HG02870 (cell line): Measurements from ENCODE around the gene TRIM65.
"Not testable (repeated sequence)": the region's sequence is repeated elsewhere in the genome, so short reads cannot be mapped to it uniquely, and the experiment has no call there.

Experiments used
- ATAC-seq: cut with Tn5 transposase; IDR thresholded peaks from one replicate; pipeline ENCODE4 v1.9.1; 2021; ENCODE audit warnings: mild to moderate bottlenecking, moderate library complexity; ENCODE audit not compliant: unreplicated experiment

TRIM65 gene

GRCh38 chr17:75897160-75898019 is 639 bp upstream of the TRIM65 start:
- ATAC-seq, result no peak

GRCh38 chr17:75895370-75896155 is 1.2 kb downstream of the TRIM65 start:
- no peak for ATAC-seq

- ATAC-seq, result no peak
These were observed 2.6 kb downstream of the TRIM65 start for GRCh38 chr17:75894049-75894733.

DNA sequence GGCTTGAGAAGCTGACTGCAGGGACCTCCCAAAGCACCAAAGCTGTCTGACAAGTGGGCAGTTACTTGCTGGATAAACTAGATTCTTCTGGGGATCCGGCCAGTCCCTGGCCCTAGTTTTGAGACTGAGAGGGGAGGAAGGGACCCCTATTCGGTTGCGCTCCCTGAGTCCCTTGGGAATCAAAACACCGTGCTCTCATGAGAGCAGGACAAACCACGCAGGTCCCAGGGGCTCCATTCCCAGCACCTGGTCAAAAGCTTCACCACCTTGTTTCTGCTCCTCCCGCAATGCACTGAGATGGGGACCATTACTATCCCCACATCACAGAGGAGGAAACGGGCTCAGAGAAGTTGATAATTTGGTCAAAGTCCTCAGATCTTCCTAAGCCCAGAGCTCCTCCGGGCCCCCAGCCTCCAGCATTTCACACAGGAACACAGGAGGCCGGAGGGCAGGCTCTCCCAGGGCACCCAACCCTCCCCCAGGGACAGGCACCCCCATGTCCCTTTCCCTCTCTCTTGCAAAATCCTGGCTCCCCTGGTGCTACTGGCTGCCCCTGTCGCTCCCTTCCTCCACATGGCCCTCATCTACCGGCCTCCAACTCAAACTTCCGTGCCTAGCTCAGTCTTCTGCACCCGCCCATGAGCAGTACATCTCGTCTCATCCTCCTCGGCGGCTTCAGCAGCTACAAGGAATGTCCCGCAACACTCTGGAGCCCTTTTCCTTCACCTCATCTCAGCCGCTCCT is 3.3 kb downstream of the TRIM65 start:
- no peak for ATAC-seq

DNA sequence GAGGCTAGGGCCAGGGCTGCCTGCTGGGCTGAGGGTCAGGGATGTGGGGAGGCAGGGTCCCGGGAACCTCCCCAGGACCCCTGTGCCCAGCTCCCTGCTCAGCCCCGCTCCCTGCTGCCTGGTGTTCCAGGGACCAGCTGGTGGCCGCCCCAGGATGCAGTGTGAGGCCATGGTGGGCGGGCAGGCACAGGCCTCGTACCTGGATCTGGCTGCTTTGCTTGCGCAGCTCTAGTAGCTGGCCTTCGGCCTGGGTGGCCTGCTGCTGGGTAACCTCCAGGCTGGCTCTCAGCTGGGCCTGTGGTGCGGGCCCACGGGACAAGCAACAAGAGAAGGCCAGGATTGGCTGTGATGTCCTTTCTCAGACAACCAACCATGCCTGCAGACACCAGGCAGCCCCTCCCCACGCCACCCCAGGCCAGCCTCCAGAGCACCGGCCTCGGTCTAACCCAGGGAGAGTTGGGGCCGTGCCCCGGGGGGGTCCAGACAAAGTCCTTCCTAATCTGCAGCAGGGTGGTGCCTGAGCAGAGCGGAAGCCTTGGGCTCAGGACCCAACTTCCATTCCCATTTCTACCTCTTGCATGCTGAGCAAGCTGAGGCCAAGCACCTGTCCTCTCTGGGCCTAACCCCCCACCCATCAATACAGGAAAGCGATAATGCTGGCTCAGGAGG is 4.1 kb downstream of the TRIM65 start:
- ATAC-seq, result no peak

GRCh38 chr17:75891605-75892555 is 4.9 kb downstream of the TRIM65 start:
- no peak for ATAC-seq

DNA sequence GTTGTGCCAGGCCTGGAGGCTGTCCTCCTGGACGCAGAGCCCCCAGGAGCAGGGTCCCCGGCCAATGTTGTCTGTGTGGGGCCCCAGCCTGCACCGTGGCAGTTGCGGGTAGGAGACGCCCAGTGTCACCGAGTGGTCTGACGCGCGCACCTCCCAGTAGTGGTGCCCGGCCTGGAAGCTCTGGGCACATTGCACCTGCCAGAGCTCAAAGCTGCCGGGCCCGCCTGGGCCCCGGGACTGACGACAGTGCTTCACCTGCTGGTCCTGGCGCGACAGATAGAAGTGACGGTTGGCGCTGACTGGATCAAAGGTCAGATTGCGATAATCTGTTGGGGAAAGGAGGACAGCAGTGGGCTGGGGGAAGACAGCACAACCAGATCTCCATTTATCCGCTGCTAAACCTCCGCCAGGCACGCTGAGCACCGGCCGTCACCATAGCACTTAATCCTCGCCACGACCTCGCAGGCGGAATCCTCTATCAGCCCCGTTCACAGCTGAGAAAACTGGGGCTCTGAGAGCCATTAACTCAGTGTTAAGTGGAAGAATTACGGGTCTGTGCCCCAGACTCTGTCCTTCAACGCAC is 5.6 kb downstream of the TRIM65 start:
- ATAC-seq, result no peak

DNA sequence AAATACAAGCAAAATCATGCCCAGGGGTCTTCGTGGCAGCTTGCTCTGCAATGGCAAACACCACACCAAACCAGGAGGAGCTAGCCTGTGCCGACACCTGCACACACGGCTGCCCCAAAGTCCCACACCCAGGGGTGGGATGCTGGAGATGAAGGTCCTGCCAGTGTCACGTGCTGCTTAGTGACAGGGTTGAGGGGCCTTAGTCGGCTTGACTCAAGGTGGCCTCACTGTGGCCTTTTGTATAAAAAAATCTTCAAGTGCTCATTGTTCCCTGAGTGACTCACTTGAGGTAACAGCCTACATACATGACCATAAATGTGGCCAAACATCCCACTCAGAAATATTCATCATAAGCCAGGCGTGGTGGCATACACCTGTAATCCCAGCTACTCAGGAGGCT is 7.3 kb downstream of the TRIM65 start:
- ATAC-seq, result no peak

GRCh38 chr17:75888484-75888883 is 8.3 kb downstream of the TRIM65 start:
- ATAC-seq, result no peak

- not testable (repeated sequence) for ATAC-seq
These were observed 10.9 kb downstream of the TRIM65 start for GRCh38 chr17:75885860-75886259.

DNA sequence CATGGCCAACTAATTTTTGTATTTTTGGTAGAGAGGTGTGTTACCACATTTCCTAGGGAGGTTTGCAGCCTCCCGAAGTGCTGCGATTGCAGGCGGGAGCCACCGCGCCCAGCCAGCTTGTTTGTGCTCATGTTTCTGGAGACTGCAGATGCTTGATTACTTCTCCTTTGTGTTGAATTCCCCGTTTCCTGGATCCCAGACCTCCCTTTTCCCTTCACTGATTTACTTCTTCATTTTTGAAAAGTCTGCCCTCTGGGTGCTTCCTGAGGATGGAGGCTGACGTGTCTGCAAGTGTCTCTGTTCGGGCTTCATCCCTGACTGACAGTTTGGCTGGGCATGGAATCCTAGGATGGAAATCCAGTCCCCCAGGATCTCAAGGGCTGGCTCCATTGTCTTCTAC is 11.3 kb downstream of the TRIM65 start:
- no peak for ATAC-seq

- ATAC-seq, result no peak
These were observed 14.9 kb downstream of the TRIM65 start for GRCh38 chr17:75881678-75882454.

DNA sequence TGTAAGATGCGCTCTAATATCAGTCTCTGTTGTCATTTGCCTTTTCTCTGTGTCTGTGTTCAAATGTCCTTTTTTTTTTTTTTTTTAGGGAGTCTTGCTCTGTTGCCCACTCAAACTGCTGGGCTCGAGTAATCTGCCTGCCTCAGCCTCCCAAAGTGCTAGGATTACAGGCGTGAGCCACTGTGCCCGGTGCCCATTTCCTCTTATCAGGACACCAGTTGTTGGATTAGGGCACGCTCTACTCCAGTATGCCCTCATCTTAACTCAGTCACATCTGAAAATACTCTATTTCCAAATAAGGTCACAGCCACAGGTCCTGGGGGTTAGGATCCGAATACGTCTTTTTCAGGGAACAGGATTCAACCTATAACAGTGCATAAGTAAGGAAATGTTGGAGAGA is 16.5 kb downstream of the TRIM65 start:
- no peak for ATAC-seq

GRCh38 chr17:75878174-75878998 is 18.4 kb downstream of the TRIM65 start, which contains the start of gene TRIM47:
TRIM47 (minus strand) TSS chr17:75878581; CDS start chr17:75878548, 33 bp downstream.
- ATAC-seq, result no peak

DNA sequence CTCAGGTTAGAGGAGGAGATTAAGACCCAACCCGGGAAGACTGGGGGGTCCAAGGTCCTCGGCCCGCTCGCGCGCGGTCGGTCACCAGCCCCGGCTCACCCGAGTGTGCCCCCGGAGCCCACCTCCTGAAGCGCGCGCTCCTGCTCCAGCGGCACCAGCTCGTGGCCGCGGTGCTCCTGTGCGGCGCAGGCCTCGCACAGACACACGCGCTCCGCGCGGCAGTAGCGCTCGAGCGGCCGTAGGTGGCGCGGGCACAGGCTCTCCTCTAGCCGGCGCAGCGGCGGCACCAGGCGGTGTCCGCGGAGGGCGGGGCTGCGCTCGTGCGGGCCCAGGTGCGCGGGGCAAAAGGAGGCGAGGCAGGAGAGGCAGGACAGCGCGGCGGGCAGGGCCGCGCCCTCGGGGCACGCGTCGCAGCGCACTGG is 19.0 kb downstream of the TRIM65 start:
- no peak for ATAC-seq

- ATAC-seq, result no peak
These were observed 19.6 kb downstream of the TRIM65 start for GRCh38 chr17:75876938-75877751.
